Measurements from ENCODE around the gene PPFIA2.

Gene PPFIA2

GRCh38 chr12:81395431-81395830 lies 363.7 kb downstream of the PPFIA2 start:
- Histone ChIP-seq H3K9me3 (ENCODE audit: insufficient read depth, low read depth, low read length) (no peaks in the 10 kb centered on the region), H3K36me3 (ENCODE audit: insufficient read depth, low read length) (no peaks in the 10 kb centered on the region), H3K9ac (ENCODE audit: low read depth, low read length, poor library complexity, severe bottlenecking) (no peak overlapping the region), H3K4me2 (ENCODE audit: low read depth, low read length, poor library complexity, severe bottlenecking) (no peak overlapping the region), H2AFZ (ENCODE audit: low read length) (no peak overlapping the region), H3F3A (ENCODE audit: low read depth) (no peaks in the 10 kb centered on the region), H4K20me1 (ENCODE audit: insufficient read depth, low read length, poor library complexity, severe bottlenecking) (no peaks in the 10 kb centered on the region), H3K9me2 (replicated peaks; ENCODE audit: low read depth, low read length) (no peaks in the 10 kb centered on the region), H3K79me2 (ENCODE audit: insufficient read depth, low read length) (no peaks in the 10 kb centered on the region), H3K27me3 (ENCODE audit: insufficient read depth, low read length, poor library complexity, severe bottlenecking) (no peaks in the 10 kb centered on the region), H3K4me1 (ENCODE audit: insufficient read depth, low read length, poor library complexity, severe bottlenecking) (no peaks in the 10 kb centered on the region), H3K4me3 (ENCODE audit: low read length, poor library complexity, severe bottlenecking) (no peak overlapping the region)
- TF ChIP-seq EZH2phosphoT487 (IDR thresholded peaks at IDR 0.05; ENCODE audit: borderline replicate concordance) = no peak
- no peak for TF ChIP-seq CTCF (conservative IDR thresholded peaks at IDR 0.05; ENCODE audit: low read length)

GRCh38 chr12:81389550-81390099 lies 369.5 kb downstream of the PPFIA2 start:
- H3K9me2 ChIP-seq (replicated peaks; ENCODE audit: low read depth, low read length) = no peaks in the 10 kb centered on the region
- H3K4me2 ChIP-seq (ENCODE audit: low read depth, low read length, poor library complexity, severe bottlenecking) = no peak overlapping the region
- H3K79me2 ChIP-seq (ENCODE audit: insufficient read depth, low read length) = no peaks in the 10 kb centered on the region
- no peak overlapping the region for H3K9ac ChIP-seq (ENCODE audit: low read depth, low read length, poor library complexity, severe bottlenecking)
- H3K27me3 ChIP-seq (ENCODE audit: insufficient read depth, low read length, poor library complexity, severe bottlenecking) = no peaks in the 10 kb centered on the region
- no peaks in the 10 kb centered on the region for H3K36me3 ChIP-seq (ENCODE audit: insufficient read depth, low read length)
- H3K4me3 ChIP-seq (ENCODE audit: low read length, poor library complexity, severe bottlenecking) = no peak overlapping the region
- H3F3A ChIP-seq (ENCODE audit: low read depth) = no peaks in the 10 kb centered on the region
- TF ChIP-seq EZH2phosphoT487 (IDR thresholded peaks at IDR 0.05; ENCODE audit: borderline replicate concordance) (no peak), CTCF (conservative IDR thresholded peaks at IDR 0.05; ENCODE audit: low read length) (no peak)
- H2AFZ ChIP-seq (ENCODE audit: low read length) = no peak overlapping the region
- H3K4me1 ChIP-seq (ENCODE audit: insufficient read depth, low read length, poor library complexity, severe bottlenecking) = no peaks in the 10 kb centered on the region
- H4K20me1 ChIP-seq (ENCODE audit: insufficient read depth, low read length, poor library complexity, severe bottlenecking) = no peaks in the 10 kb centered on the region
- no peaks in the 10 kb centered on the region for H3K9me3 ChIP-seq (ENCODE audit: insufficient read depth, low read depth, low read length)

GRCh38 chr12:81386101-81386500 lies 373.0 kb downstream of the PPFIA2 start:
- no peak overlapping the region for H3K4me2 ChIP-seq (ENCODE audit: low read depth, low read length, poor library complexity, severe bottlenecking)
- no peak overlapping the region for H3K4me3 ChIP-seq (ENCODE audit: low read length, poor library complexity, severe bottlenecking)
- H2AFZ ChIP-seq (ENCODE audit: low read length) = no peak overlapping the region
- no peaks in the 10 kb centered on the region for H3K9me3 ChIP-seq (ENCODE audit: insufficient read depth, low read depth, low read length)
- no peaks in the 10 kb centered on the region for H3K27me3 ChIP-seq (ENCODE audit: insufficient read depth, low read length, poor library complexity, severe bottlenecking)
- H3K9me2 ChIP-seq (replicated peaks; ENCODE audit: low read depth, low read length) = no peaks in the 10 kb centered on the region
- H3K79me2 ChIP-seq (ENCODE audit: insufficient read depth, low read length) = no peaks in the 10 kb centered on the region
- no peak overlapping the region for H3K9ac ChIP-seq (ENCODE audit: low read depth, low read length, poor library complexity, severe bottlenecking)
- no peaks in the 10 kb centered on the region for H3K4me1 ChIP-seq (ENCODE audit: insufficient read depth, low read length, poor library complexity, severe bottlenecking)
- TF ChIP-seq EZH2phosphoT487 (IDR thresholded peaks at IDR 0.05; ENCODE audit: borderline replicate concordance) (no peak), CTCF (conservative IDR thresholded peaks at IDR 0.05; ENCODE audit: low read length) (no peak)
- no peaks in the 10 kb centered on the region for H3F3A ChIP-seq (ENCODE audit: low read depth)
- H4K20me1 ChIP-seq (ENCODE audit: insufficient read depth, low read length, poor library complexity, severe bottlenecking) = no peaks in the 10 kb centered on the region
- H3K36me3 ChIP-seq (ENCODE audit: insufficient read depth, low read length) = no peaks in the 10 kb centered on the region

Data from Loucy (cell line).